NCI-H1436 treated with DMSO at 0.1 percent for 48 hours (cell line): ENCODE measurements around the gene HIRA.

ENCODE experiments used
- DNase-seq: peaks from one replicate; lab custom pipeline; 2025; lab: John Stamatoyannopoulos, UW

HIRA gene

DNA sequence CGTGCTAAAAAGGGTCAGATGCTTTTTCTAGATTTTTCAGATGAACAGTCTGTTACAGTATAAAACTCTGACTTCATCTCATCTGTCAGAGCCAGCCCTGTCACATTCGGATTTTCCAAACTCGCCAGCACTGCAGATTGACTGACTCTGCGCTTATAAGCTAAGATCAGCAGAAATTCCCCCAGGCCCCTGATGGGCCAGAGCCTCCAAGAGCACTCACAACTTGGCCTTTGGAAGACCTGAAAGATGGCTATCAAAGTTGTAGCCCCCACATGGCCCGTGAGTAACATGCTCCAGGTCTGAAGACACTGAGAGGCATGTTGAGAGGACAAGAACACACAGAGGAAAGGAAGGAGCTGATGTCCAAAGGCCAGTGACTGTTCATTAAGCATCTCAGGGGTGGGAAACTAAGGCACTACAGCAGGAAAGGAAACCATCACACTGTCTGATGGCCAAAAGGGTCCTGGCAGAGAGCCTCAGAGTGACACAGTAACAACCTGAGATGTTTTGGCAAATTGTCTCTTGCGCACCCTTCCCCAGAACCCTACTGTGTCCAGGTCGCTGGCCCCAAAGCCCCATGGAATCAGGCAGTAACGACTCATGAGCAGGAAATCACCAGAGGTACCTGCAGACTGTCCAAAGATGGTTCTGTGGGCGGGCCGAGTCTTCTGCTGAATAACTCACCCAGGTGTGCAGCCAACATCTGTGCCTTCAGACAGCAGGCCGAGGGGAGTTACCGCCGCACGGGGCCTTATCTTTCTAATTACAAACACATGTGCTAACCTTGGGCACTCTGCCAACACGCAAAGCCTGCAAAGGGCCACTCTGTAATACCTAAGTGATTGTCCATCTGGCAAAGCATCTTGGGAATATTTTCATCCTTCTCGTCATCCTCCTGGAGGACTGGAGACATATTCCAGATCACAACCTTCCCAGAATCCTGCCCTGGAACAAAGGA, 23.6 kb downstream of the HIRA start:
- no peak for DNase-seq

DNA sequence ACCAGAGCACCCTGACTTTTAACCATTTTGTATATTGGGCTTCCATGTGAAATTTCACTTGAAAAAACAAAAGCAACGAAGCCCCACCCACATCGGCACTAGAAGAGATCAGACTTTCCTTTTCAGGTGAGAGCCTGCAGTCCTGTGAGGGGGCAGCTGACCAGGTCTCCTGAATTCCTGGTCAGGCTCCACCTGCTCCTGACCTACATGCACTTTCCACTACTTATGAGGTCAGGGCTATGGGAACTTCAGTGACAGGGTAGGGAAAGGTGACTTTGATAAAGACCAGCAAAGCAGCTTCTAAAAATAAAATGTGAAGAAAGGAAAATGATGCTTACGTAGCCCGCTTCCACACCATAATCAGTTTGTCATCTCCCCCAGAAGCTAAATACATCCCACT, 24.7 kb downstream of the HIRA start:
- no peak for DNase-seq

- no peak for DNase-seq
These were observed 25.2 kb downstream of the HIRA start for GRCh38 chr22:19406281-19406811.

DNA sequence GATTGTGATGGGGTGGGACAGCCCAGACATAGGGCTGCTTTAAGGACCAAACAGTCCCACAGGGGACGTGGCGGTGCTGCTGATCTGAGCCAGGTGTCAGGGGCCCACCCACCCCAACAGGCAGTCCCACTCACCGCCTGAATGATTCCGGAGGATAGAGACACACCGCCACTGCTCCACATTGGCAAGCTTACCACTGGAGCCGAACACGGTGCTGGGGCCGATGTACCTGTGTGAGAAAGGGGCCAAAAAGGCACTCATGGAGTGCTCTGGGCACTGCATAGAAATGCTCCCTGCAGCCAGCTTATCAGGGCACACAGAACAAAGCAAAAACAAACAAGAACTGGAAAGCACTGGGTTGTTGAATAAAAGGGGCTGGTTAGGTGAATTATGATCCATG, 25.9 kb downstream of the HIRA start:
- no peak for DNase-seq

DNA sequence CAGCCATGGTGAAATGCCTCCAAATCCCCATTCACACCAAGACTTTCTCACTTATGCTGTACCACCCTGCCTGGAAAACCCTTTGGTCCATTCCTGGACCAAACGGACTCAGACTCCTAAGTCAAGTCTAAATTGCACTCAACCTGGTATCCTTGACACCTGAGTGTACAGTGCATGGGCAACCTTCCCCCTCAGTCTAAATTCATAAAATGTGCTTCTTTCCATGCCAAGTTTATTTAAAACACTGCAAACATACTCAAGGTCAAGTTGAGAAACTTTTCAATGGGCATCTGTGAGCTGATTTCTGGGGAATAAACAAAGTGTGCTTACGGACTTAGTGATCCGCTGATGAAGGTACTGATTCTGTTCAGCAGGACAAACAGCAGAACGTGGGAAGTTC, 26.4 kb downstream of the HIRA start:
- DNase-seq, result no peak

DNA sequence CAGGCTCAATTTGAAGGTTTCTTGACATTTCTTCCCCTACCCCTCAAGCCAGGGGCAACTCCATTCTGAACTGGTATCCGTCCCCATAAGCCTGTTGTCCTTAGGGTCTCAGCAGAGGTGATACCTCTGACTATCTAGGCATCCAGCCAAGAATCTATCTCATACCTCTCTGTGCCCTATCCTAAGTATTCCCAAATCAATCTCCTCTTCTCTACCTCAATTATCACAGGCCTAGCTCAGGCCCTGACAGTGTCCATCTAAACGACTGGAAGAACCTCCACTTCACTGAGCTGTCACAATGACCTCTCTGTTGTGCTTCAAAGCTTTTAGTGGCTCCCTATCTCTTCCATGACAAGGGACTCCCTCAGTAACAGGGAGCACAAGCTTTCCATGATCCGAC, 26.9 kb downstream of the HIRA start:
- DNase-seq, result no peak

GRCh38 chr22:19402642-19403191, 28.8 kb downstream of the HIRA start:
- DNase-seq, result no peak

DNA sequence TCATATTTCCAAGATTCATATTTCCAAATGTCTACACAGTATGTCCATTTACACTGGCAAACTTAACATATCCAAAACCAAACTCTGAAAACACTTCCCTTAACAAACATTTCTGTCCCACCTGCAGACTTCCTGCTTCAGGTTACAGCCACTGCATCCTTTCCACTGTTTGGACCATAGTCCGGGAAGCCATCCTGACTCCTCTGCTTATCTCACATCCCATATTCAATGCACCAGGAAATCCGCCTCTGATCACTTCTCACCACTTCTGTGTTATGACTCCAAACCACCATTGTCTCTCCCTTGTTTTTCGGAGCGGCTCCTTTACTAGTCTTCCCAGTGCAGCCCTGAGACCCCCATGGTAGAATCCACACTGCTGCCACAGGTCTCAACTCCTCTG, 30.1 kb downstream of the HIRA start:
- no peak for DNase-seq

- no peak for DNase-seq
These were observed 30.7 kb downstream of the HIRA start for GRCh38 chr22:19400881-19401280.

DNA sequence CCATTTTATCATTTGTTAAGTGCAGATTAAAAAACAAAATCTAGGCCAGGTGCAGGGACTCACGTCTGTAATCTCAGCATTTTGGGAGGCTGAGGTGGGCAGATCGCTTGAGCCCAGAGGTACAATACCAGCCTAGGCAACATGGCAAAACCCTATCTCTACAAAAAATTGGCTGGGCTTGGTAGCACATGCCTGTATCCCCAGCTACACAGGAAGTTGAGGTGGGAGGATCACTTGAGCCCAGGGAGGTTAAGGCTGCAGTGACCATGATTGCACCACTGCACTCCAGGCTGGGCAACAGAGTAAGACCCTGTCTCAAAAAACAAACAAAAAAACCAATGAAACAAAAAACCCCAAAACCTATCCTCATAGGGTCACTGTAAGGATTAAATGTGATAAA, 32.9 kb downstream of the HIRA start:
- no peak for DNase-seq

- no peak for DNase-seq
These were observed 33.3 kb downstream of the HIRA start for GRCh38 chr22:19398206-19398605.

DNA sequence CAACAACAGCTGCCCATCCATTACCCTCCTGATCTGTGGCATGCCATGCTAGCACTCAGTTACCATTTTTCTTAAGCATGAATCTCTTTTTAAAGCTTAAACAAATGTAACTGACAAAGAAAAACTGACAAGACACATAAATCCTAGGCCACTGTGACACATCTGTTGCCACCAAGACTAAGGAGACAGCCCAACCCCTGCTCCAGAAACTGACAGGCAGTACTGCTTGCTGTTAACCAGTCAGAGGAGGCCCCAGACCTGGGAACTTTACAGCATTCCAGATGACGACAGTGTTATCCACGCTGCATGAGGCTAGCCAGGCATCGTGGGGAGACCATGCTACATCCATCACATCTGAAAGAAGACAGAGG, 33.8 kb downstream of the HIRA start:
- DNase-seq, result no peak

DNA sequence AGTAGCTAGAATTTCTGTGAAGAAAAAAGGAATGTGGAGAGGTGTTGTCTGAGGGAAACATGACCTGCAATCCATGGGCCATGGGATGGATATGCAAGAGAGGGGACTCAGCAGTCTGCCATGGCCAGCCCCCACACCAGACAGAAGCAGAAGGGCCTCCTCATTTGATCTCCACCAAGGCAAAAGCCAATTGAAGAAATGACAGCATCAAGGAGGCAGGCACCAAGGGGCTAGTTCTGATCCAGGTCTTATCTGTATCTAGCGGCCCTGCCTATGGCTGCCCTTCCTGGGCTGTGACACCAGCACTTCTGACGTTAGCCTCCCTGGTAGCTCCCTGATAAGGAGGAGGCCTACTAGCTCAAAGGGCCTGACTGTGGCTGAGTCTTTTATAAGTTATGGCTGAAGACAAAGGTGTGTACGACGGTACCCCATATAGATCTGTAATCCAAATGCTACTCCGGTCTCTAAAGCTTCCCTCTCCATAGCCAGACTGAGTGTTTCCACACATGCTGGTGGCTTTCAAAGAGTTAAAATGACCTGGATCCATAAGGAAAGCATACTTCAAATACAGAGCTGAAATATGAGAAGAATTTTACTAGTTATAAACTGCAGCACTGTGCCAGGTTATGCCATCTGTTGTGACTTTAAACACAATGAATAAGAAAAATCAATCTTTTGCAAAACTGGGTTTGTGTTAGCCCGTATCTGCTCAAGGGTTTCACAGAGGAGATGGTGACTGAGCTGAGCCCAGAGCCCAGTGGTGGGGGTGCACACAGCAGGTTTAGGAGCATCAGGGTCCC, 34.4 kb downstream of the HIRA start:
- DNase-seq, result no peak

GRCh38 chr22:19396561-19396933, 35.0 kb downstream of the HIRA start:
- no peak for DNase-seq

- no peak for DNase-seq
These were observed 36.3 kb downstream of the HIRA start for GRCh38 chr22:19395276-19395675.

DNA sequence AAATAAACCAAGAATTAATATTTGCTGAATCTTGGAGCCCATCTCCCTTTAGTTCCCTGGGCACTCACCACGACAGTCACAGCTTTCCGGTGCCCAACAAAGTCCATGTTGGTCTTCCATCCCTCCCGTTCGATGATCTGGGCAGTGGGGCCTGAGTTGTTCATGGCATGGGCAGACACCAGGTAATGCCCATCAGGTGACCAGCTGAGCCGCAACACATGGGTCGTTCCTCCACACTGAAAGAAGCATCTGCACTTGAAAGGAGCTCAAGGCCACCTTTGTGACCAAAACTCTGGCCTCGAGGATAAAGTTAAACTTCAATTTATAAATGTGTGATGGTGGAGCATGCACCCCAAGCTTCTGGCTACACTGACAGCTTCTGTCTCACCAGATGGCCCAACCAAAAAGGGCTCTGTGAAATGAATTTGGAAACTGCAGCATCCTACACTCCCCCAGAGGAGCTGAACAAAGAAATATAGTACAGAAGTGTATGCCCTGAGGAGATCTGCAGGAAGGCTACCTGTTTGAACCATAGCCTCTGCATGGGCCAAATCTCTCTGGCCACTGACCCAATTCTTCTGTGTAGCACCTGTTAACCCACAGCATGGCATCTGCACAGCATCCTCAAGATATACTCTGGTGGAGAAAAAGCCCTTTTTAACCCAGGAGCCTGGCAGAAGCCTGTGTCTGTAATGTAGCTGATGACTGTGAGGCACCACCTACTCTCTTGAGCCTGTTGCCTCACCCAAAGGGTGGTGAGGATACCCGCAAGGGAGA, 37.1 kb downstream of the HIRA start:
- DNase-seq, result no peak

- DNase-seq, result no peak
These were observed 37.8 kb downstream of the HIRA start for GRCh38 chr22:19393704-19394103.

- no peak for DNase-seq
These were observed 44.0 kb downstream of the HIRA start for GRCh38 chr22:19387575-19387974.

GRCh38 chr22:19387038-19387437, 44.5 kb downstream of the HIRA start:
- DNase-seq, result no peak

DNA sequence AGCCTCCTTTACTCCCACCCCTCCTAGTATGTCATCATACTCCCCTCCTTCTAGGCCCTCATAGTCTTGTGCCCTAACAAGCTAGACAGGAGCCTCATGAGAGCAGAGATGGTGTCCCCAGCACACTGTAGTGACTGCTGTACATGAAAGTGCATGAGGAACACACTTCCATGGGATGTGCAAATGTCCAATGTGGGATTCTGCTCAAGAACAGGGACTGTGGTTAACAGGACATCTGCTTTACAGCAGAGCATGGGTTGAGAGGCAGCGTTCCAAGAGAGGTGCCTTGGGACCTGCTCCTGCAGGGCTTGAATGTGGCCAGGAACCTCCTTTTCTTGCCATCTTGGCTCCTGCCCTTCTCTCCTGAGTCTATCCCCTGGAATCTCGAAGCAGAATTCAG, 45.3 kb downstream of the HIRA start:
- DNase-seq, result no peak

DNA sequence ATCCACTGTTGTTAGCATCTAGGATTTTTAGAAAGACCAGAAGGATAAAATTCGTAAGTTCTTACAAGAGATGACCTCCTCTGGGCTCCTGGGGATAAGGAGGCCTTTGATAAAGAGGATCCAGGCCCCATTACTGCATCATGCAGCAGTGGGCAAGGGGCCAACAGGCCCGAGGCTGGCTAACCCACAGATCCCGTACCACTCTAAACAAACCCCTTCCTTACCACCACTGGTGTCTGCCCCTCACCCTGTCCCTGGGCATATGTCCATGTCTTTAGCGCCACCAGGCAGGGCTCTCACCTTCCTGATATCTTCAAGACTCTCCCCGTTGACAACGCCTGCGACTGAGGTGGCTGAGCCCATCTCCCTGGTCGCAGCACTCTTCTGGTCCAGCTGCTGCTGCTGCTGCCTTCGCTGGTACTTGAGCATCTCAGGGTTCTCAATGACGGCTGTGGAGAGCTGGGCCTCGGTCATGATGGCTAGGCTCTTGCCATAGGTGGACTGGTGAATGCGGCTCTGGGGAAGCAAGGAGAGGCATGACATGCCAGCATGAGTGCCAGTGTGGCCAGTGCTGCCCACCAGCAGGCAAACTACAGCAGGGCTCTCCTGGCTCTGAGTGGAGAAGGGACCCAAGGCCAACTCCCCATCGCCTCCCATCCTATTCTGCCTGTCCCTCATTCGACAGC, 46.2 kb downstream of the HIRA start:
- no peak for DNase-seq
